B cell (primary cell): ENCODE measurements around the gene PAX1. TPM values are rescaled to one million over a fixed set of nuclear protein-coding genes. Genes with fewer than 3 reads are reported as not detected.

Experiments used
- ATAC-seq: fragments of 200-7000 bp; cut with Tn5 transposase; one replicate; pipeline ENCODE4 v1.10.0; 2021; ENCODE audit warnings: low read depth, mild to moderate bottlenecking, moderate number of reproducible peaks, moderate library complexity
- CTCF ChIA-PET: fragments of 350-600 bp; sonication (Branson Sonifier 250); formaldehyde crosslinking; loops from one replicate; lab custom pipeline; 2021; ENCODE audit warnings: antibody characterized with exemption, inconsistent platforms; lab: Charles Lee
- POLR2A ChIA-PET: fragments of 350-600 bp; sonication (Branson Sonifier 250); formaldehyde crosslinking; loops from one replicate; lab custom pipeline; 2021; ENCODE audit warnings: antibody characterized with exemption; lab: Charles Lee
- DNase-seq: peaks from one replicate; pipeline ENCODE4 v3.0.0; 2013
- H2AFZ ChIP-seq: 2 replicates; pipeline ENCODE4 v1.6.1; 2012; ENCODE audit warnings: mild to moderate bottlenecking, low read depth, low read length; ENCODE audit not compliant: insufficient read depth, poor library complexity, severe bottlenecking
- H3K27ac ChIP-seq, 2 donors: 1 replicate in 1 of 2; 2 replicates in 1 of 2; pipeline ENCODE4 v1.5.1; 2012 to 2013; ENCODE audit warnings: low read length in 2 of 2, mild to moderate bottlenecking in 2 of 2, moderate library complexity in 1 of 2
- H3K27me3 ChIP-seq, 4 experiments: fragments of 200-600 bp in 1 of 4; sonication (generic) in 1 of 4; replicated peaks in 1 of 4; 1 replicate in 2 of 4; 2 replicates in 2 of 4; pipeline versions ENCODE4 v1.6.1 to v1.7.0; 2013 to 2016; ENCODE audit warnings: low read length in 3 of 4, mild to moderate bottlenecking in 2 of 4, mixed read lengths in 1 of 4, moderate library complexity in 1 of 4; ENCODE audit not compliant: insufficient read depth in 4 of 4, control insufficient read depth in 3 of 4; ENCODE audit errors: control extremely low read depth in 1 of 4
- H3K36me3 ChIP-seq, 2 experiments: replicated peaks in 1 of 2; 1 replicate in 1 of 2; 2 replicates in 1 of 2; pipeline versions ENCODE4 v1.6.1 to v1.7.1; 2013; ENCODE audit warnings: low read length in 1 of 2; ENCODE audit not compliant: insufficient read depth in 2 of 2, control insufficient read depth in 1 of 2; ENCODE audit errors: control extremely low read depth in 1 of 2, extremely low read depth in 1 of 2
- H3K4me1 ChIP-seq, 2 donors: fragments of 200-600 bp in 1 of 2; sonication (generic) in 1 of 2; 1 replicate in 1 of 2; 2 replicates in 1 of 2; pipeline versions ENCODE4 v1.5.1 to v1.6.1; 2013 to 2017; ENCODE audit warnings: low read length in 2 of 2; ENCODE audit not compliant: control insufficient read depth in 2 of 2, insufficient read depth in 2 of 2
- H3K4me2 ChIP-seq: replicated peaks from 2 replicates; pipeline ENCODE3; 2012; ENCODE audit warnings: mild to moderate bottlenecking, low read depth, low read length; ENCODE audit not compliant: poor library complexity, severe bottlenecking
- H3K4me3 ChIP-seq, 5 experiments: fragments of 200-600 bp in 1 of 5; sonication (generic) in 1 of 5; 1 replicate in 3 of 5; 2 replicates in 2 of 5; pipeline versions ENCODE4 v1.5.1 to v1.7.0; 2011 to 2016; ENCODE audit warnings: low read length in 4 of 5, mild to moderate bottlenecking in 4 of 5, low read depth in 2 of 5, control low read depth in 1 of 5, moderate library complexity in 1 of 5; ENCODE audit not compliant: insufficient read depth in 1 of 5; ENCODE audit errors: control extremely low read depth in 1 of 5, extremely low read depth in 1 of 5
- H3K79me2 ChIP-seq: fragments of 200-600 bp; sonication (generic); one replicate; pipeline ENCODE4 v1.6.0; 2016; ENCODE audit warnings: low read length; ENCODE audit not compliant: control insufficient read depth, insufficient read depth
- H3K9ac ChIP-seq: fragments of 200-600 bp; sonication (generic); 2 replicates; pipeline ENCODE4 v1.6.1; 2017; ENCODE audit warnings: mild to moderate bottlenecking, low read length, moderate library complexity
- H3K9me3 ChIP-seq, 3 donors: one replicate each; pipeline versions ENCODE4 v1.6.1 to v1.7.1; 2013; ENCODE audit warnings: low read length in 2 of 3; ENCODE audit not compliant: control insufficient read depth in 2 of 3, insufficient read depth in 1 of 3; ENCODE audit errors: control extremely low read depth in 1 of 3
- H4K20me1 ChIP-seq: 2 replicates; pipeline ENCODE4 v1.6.0; 2012; ENCODE audit warnings: mild to moderate bottlenecking, low read length; ENCODE audit not compliant: insufficient read depth, control insufficient read depth, poor library complexity, severe bottlenecking
- H3K27ac Mint-ChIP-seq: one replicate; pipeline ENCODE4 v1.8.0; 2021; ENCODE audit warnings: mixed read lengths
- H3K27me3 Mint-ChIP-seq: one replicate; pipeline ENCODE4 v1.8.0; 2021; ENCODE audit warnings: mixed read lengths
- H3K4me1 Mint-ChIP-seq: one replicate; pipeline ENCODE4 v1.8.0; 2021; ENCODE audit warnings: mixed read lengths
- H3K4me3 Mint-ChIP-seq: one replicate; pipeline ENCODE4 v1.8.0; 2021; ENCODE audit warnings: mixed read lengths
- H3K9me3 Mint-ChIP-seq: one replicate; pipeline ENCODE4 v1.8.0; 2022; ENCODE audit warnings: mixed read lengths; ENCODE audit not compliant: insufficient read depth
- EZH2 ChIP-seq: IDR thresholded peaks from 2 replicates; pipeline ENCODE4 v1.6.1; 2012; ENCODE audit warnings: borderline replicate concordance, low read depth, mild to moderate bottlenecking, moderate library complexity, low read length; ENCODE audit not compliant: insufficient read depth, poor library complexity, severe bottlenecking
- WGBS: methylation state at CpG from one replicate; pipeline ENCODE4 v1.1.5; 2013; ENCODE audit warnings: missing lambda C conversion rate; ENCODE audit not compliant: insufficient coverage; 5-methylcytosine and 5-hydroxymethylcytosine counted together
- intact Hi-C: fragments of 100-400 bp; cut with micrococcal nuclease; formaldehyde crosslinking; loops from one replicate; pipeline ENCODE4 v1.10.0; 2022
- polyA plus RNA-seq: library from polyadenylated mRNA; depleted of rRNA; stranded (reverse); fragments of >200 nt; gene quantifications from 2 replicates; pipeline ENCODE4 v1.2.3, GENCODE V29; 2012
- total RNA-seq, 2 donors: library from RNA; stranded (reverse); fragments of 120-200 nt in 1 of 2; gene quantifications; 1 replicate in 1 of 2; 2 replicates in 1 of 2; pipeline versions ENCODE4 v1.2.3 to v1.2.4, GENCODE V29; 2013 to 2022
- TF ChIP-seq, protein P1 (sequence below): fragments of 200-600 bp; IDR thresholded peaks from one replicate; pipeline ENCODE4 v1.8.0; 2022; ENCODE audit warnings: antibody characterized with exemption, mild to moderate bottlenecking

PAX1 gene
- total and polyA plus RNA-seq, 2 donors (not counting 1 experiment from before 2014, with no cell fraction given) = not detected

DNA sequence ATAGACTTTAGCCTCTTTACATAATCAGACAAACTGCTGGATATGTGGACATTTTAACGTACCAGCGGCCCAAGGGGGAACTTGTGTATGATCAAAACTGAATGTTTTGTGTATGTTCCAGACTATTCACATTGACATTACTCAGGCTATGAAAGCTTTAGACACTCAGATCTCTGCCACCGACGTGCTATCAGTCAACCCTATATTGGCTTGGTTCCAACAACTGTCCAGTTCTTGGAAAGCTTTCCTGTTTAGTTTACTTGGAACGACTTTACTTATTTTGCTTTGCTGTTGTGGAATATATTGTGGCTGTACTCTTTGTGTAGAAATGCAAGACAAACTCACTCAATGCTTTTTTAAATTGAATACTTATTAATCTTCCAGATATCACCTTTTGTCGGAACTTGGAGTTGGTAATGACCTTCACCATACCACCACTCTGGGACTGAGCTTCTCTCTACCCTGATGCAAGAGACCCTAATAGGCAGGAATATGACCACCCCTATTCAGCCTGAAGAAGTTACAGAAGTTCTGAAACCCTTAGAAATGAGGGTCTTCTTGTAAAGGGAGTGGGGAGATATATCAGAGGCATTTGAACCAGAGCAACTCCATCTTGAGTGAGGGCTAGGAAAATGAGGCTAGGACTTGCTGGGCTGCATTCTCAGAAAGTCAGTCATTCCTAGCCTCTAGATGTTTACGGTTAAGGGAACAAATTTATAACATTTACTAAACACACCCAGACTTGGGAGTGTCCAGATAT lies 49.0 kb upstream of the PAX1 start:
- Mint-ChIP-seq H3K27me3 (peaks cover 18% of the 10 kb centered on the region), H3K27ac (no peak overlapping the region)
- no peak for DNase-seq

DNA sequence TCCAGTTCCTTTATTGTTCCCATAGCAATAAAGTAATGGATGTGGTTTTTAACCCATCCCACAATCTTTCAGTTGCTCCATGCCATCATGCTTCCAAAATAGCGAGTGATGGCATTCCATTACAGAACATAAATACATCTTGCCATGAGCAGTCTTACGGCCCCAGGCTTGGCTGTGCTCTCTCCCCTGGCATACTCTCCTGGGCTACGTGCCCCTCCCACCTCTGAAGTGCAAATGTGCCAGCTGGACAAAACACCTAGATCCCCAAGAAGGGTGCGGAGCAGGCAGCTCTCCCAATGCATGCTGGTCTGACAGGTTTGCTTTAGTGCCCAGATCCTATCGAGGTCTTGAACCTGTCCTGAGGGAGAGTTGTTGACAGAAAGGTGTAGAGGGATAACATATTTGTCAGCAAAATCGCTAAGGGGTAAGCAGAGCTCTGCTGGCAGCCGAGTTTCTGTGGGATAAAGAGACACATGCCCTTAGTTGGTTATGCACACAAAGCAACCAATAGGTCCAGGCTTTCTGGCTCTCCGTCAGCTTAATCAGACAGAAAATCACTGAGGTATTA lies 43.9 kb upstream of the PAX1 start:
- ATAC-seq = no peak
- no peak overlapping the region for H3K27ac Mint-ChIP-seq
- Histone ChIP-seq H3K9ac (no peak overlapping the region), H3K4me3 (no peak overlapping the region), H3K27ac (no peak overlapping the region), H3K79me2 (no peaks in the 10 kb centered on the region), H3K27me3 (no peaks in the 10 kb centered on the region), H4K20me1 (no peaks in the 10 kb centered on the region), H3K4me1 (no peaks in the 10 kb centered on the region), H3K36me3 (no peaks in the 10 kb centered on the region), H3K4me2 (no peak overlapping the region), H2AFZ (no peak overlapping the region), H3K9me3 (no peaks in the 10 kb centered on the region)
- intact Hi-C loops = no loop called here
- TF ChIP-seq, protein P1, sequence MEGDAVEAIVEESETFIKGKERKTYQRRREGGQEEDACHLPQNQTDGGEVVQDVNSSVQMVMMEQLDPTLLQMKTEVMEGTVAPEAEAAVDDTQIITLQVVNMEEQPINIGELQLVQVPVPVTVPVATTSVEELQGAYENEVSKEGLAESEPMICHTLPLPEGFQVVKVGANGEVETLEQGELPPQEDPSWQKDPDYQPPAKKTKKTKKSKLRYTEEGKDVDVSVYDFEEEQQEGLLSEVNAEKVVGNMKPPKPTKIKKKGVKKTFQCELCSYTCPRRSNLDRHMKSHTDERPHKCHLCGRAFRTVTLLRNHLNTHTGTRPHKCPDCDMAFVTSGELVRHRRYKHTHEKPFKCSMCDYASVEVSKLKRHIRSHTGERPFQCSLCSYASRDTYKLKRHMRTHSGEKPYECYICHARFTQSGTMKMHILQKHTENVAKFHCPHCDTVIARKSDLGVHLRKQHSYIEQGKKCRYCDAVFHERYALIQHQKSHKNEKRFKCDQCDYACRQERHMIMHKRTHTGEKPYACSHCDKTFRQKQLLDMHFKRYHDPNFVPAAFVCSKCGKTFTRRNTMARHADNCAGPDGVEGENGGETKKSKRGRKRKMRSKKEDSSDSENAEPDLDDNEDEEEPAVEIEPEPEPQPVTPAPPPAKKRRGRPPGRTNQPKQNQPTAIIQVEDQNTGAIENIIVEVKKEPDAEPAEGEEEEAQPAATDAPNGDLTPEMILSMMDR = no peak
- TF ChIP-seq EZH2 = no peak
- ChIA-PET CTCF (no interaction called here), POLR2A (no interaction called here)
- H3K27me3 Mint-ChIP-seq = peaks cover 6% of the 10 kb centered on the region
- H3K4me1 Mint-ChIP-seq = no peaks in the 10 kb centered on the region
- WGBS = 85% methylated on average over 5 of the region's 8 CpGs
- DNase-seq = no peak
- no peak overlapping the region for H3K4me3 Mint-ChIP-seq
- no peaks in the 10 kb centered on the region for H3K9me3 Mint-ChIP-seq

More for the DNA sequence above, 49.0 kb upstream of the PAX1 start:
- CTCF ChIA-PET = no interaction called here
- no peaks in the 10 kb centered on the region for H3K9me3 Mint-ChIP-seq
- no peaks in the 10 kb centered on the region for H3K27me3 ChIP-seq
- WGBS = no CpG with 5 or more reads among the region's 7 CpGs
- no peak overlapping the region for H3K4me2 ChIP-seq
- no peak overlapping the region for H3K9ac ChIP-seq
- no peaks in the 10 kb centered on the region for H3K4me1 ChIP-seq
- H4K20me1 ChIP-seq = no peaks in the 10 kb centered on the region
- POLR2A ChIA-PET = no interaction called here
- H2AFZ ChIP-seq = no peak overlapping the region
- peaks cover 0 to 3% (median 0%) of the 10 kb centered on the region in 3 donors for H3K9me3 ChIP-seq
- TF ChIP-seq EZH2 = no peak
- TF ChIP-seq, protein P1 = no peak
- no peaks in the 10 kb centered on the region for H3K36me3 ChIP-seq
- no peak overlapping the region for H3K4me3 Mint-ChIP-seq
- H3K79me2 ChIP-seq = no peaks in the 10 kb centered on the region
- ATAC-seq = no peak
- H3K27ac ChIP-seq = no peak overlapping the region
- H3K4me1 Mint-ChIP-seq = no peaks in the 10 kb centered on the region
- no peak overlapping the region for H3K4me3 ChIP-seq
- intact Hi-C loops = no loop called here
